GM06990 (cell line): ENCODE results near the gene CAMTA1.

ENCODE experiments used
- DNase-seq: peaks from one replicate; pipeline ENCODE4 v3.0.0-alpha.2; 2011; ENCODE audit not compliant: insufficient read length; ENCODE audit errors: extremely low read depth
- H3K27me3 ChIP-seq: replicated peaks from 2 replicates; pipeline ENCODE4 v1.6.0; 2011; ENCODE audit warnings: low read length; ENCODE audit not compliant: control insufficient read depth, insufficient read depth
- H3K36me3 ChIP-seq: 2 replicates; pipeline ENCODE4 v1.5.1; 2011; ENCODE audit warnings: low read length; ENCODE audit not compliant: control insufficient read depth, insufficient read depth
- H3K4me3 ChIP-seq: replicated peaks from 2 replicates; pipeline ENCODE4 v1.5.1; 2011; ENCODE audit warnings: low read depth, mild to moderate bottlenecking, control low read depth, low read length
- TF ChIP-seq, protein P1 (sequence below): IDR thresholded peaks from 2 replicates; pipeline ENCODE4 v1.5.1; 2011; ENCODE audit warnings: low read length, control low read depth, mild to moderate bottlenecking, inconsistent platforms; ENCODE audit not compliant: insufficient read depth, poor library complexity, severe bottlenecking

Gene CAMTA1

DNA sequence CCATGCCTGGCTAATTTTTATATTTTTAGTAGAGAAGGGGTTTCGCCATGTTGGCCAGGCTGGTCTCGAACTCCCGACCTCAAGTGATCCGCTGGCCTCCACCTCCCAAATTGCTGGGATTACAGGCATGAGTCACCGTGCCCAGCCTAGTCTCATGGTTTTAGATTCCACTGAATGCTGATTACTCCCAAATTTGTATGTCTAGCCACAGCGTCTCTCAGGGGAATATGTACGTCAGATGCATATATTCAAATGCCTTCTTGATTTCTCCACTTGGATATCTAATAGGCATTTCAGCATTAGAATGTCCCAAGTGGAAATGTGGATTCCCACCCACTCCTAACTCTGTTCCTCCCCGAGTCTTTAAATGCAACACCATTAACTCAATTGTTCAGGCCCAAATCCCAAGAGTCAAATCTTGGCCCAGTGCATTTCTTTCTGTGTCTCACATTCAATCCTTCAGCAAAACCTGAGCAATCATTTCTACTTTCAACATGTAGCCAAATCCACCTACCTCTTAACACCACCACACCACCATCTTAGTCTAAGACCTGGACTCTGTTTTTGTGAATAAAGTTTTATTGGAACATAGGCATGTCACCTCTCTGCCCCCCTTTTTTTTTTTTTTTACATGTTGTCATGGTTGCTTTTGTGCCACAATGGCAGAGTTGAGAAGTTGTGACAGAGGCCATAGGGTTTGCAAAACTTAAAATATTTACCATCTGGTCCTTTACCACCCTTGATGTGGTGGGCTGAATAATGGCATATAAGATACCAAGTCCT lies 9.8 kb upstream of the CAMTA1 start:
- H3K4me3 ChIP-seq, result no peak overlapping the region
- no peaks in the 10 kb centered on the region for H3K27me3 ChIP-seq
- no peak for DNase-seq
- H3K36me3 ChIP-seq, result no peaks in the 10 kb centered on the region
- TF ChIP-seq, protein P1, sequence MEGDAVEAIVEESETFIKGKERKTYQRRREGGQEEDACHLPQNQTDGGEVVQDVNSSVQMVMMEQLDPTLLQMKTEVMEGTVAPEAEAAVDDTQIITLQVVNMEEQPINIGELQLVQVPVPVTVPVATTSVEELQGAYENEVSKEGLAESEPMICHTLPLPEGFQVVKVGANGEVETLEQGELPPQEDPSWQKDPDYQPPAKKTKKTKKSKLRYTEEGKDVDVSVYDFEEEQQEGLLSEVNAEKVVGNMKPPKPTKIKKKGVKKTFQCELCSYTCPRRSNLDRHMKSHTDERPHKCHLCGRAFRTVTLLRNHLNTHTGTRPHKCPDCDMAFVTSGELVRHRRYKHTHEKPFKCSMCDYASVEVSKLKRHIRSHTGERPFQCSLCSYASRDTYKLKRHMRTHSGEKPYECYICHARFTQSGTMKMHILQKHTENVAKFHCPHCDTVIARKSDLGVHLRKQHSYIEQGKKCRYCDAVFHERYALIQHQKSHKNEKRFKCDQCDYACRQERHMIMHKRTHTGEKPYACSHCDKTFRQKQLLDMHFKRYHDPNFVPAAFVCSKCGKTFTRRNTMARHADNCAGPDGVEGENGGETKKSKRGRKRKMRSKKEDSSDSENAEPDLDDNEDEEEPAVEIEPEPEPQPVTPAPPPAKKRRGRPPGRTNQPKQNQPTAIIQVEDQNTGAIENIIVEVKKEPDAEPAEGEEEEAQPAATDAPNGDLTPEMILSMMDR, result no peak

DNA sequence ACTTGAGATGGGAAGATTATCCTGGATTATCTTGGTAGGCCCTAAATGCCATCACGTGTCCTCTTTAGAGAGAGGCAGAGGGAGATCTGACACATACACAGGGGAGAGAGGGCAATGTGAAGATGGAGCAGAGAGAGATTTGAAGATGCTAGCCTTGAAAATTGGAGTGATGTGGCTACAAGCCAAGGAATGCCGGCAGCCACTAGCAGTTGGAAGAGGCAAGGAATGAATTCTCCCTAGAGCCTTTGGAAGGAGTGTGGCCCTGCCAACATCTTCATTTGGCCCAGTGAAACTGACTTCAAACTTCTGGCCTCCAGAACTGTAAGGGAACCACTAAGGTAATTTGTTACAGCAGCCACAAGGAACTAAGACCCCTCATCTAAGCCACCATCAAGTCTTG lies 8.9 kb upstream of the CAMTA1 start:
- TF ChIP-seq, protein P1, result no peak
- Histone ChIP-seq H3K4me3 (no peak overlapping the region), H3K36me3 (no peaks in the 10 kb centered on the region)

DNA sequence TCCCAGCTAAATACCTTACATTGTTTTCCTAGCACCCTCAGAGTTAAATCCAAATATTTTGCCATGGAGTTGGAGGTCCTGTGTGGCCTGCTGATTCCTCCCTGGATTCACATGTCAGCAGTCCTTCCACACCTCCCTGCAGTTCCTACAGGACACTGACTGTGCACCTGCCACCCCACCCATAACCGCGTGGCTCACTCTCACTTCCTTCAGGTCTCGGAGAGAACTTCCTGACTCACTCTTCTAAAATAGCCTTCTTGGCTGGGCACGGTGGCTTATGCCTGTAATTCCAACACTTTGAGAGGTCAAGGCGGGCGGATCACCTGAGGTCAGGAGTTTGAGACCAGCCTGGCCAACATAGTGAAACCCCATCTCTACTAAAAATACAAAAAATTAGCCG lies 8.4 kb upstream of the CAMTA1 start:
- Histone ChIP-seq H3K27me3 (no peaks in the 10 kb centered on the region), H3K4me3 (no peak overlapping the region), H3K36me3 (no peaks in the 10 kb centered on the region)
- TF ChIP-seq, protein P1, result no peak
- DNase-seq, result no peak

More for the DNA sequence above, 8.9 kb upstream of the CAMTA1 start:
- H3K27me3 ChIP-seq, result no peaks in the 10 kb centered on the region
- DNase-seq, result no peak

DNA sequence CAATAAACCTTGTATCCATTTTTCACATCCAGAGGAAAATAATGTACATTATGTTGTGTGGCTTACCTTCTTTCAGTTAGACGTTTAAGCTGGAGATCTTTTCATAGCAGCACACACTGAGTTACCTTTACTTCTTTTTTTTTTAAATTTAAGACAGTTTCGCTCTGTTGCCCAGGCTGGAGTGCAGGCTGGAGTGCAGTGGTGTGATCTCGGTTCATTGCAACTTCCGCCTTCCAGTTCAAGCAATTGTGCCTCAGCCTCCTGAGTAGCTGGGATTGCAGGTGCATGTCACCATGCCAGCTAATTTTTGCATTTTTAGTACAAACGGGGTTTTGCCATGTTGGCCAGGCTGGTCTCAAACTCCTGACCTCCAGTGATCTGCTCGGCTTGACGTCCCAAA lies 7.4 kb upstream of the CAMTA1 start:
- TF ChIP-seq, protein P1, result no peak
- no peaks in the 10 kb centered on the region for H3K36me3 ChIP-seq
- DNase-seq, result no peak
- H3K4me3 ChIP-seq, result no peak overlapping the region
- H3K27me3 ChIP-seq, result no peaks in the 10 kb centered on the region

DNA sequence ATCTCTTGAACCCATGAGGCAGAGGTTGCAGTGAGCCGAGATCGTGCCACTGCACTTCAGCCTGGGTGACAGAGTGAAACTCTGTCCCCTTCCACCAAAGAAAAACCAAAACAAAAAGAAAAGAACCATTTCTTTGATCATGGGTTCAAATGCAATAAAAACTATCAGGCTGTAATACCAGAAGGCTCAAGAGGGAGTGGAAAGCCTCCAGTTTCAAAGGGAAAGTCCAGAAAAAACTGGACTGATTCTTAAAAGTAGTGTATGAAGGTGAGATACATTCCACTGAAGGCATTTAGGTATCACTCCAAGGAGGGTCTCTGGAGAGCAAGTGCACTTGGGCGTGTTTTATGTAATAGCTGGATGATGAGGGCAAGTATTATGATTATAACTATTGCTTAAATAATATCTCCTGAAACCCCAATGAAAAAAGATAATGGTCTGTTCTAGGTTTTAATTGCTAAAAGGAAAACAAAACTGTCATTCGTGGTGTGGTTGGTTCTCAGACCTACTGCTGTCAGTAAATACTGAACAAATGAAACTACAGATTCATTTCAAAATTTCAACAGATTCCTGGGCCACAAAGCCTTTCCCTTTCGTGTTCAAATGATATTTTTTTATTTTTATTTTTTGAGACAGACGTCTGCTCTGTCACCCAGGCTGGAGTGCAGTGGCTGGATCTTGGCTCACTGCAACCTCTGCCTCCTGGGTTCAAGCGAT lies 6.0 kb upstream of the CAMTA1 start:
- TF ChIP-seq, protein P1, result no peak
- no peak overlapping the region for H3K4me3 ChIP-seq
- no peaks in the 10 kb centered on the region for H3K27me3 ChIP-seq
- DNase-seq, result no peak
- no peaks in the 10 kb centered on the region for H3K36me3 ChIP-seq

DNA sequence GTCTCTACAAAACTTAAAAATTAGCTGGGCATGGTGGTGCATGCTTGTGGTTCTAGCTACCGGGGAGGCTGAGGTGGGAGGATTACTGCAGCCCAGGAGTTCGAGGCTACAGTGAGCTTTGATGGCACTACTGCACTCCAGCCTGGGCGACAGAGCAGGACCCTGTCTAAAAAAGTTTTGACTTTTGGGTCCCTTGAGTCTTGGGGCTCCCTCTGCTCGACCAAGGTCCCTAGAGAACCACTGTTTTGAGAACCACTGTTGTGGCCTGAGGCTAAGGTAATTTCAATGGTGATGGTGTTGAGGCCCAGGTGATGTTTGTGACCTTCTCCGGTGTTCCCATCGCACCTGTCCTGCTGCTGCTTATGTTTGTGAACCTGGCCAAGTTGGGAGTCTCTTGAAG lies 3.1 kb upstream of the CAMTA1 start:
- Histone ChIP-seq H3K36me3 (no peaks in the 10 kb centered on the region), H3K27me3 (no peaks in the 10 kb centered on the region), H3K4me3 (no peak overlapping the region)
- DNase-seq, result no peak
- TF ChIP-seq, protein P1, result no peak
